Vagina (tissue), 2 donors: ENCODE results near the gene MGLL.

Source experiments
- CTCF ChIP-seq, 3 experiments: fragments of 450-650 bp in 2 of 3; fragments of 200-600 bp in 1 of 3; sonication (generic) in 1 of 3; IDR thresholded peaks; one replicate each; pipeline ENCODE4 v1.5.1; 2017 to 2019; ENCODE audit warnings: antibody characterized with exemption in 3 of 3, mild to moderate bottlenecking in 2 of 3, moderate library complexity in 2 of 3
- POLR2A ChIP-seq, 2 donors: fragments of 450-650 bp; IDR thresholded peaks; one replicate each; pipeline ENCODE4 v1.6.1; 2017; ENCODE audit warnings: antibody characterized with exemption in 2 of 2, mild to moderate bottlenecking in 2 of 2, moderate library complexity in 2 of 2

GRCh38 chr3:127779747-127780146, 42.6 kb downstream of the MGLL start:
- no peak for TF ChIP-seq CTCF (IDR thresholded peaks at IDR 0.05)
- no peak for TF ChIP-seq POLR2A (IDR thresholded peaks at IDR 0.05)
